Stimulated activated effector memory CD8-positive, alpha-beta T cell treated with anti-CD3 and anti-CD28 coated beads, Interleukin-12 subunit alpha, Interleukin-12 subunit beta, amount 100 ng/mL, for 72 hours (primary cell): Measurements from ENCODE around the gene UVRAG.

Experiments
- ATAC-seq: fragments of 150-1000 bp; cut with Tn5 transposase; 2 replicates; pipeline ENCODE4 v1.10.0; 2021
- DNase-seq, 2 donors: peaks; one replicate each; pipeline ENCODE4 v3.0.0; 2021 to 2022; ENCODE audit warnings: low spot score in 2 of 2
- H3K27ac Mint-ChIP-seq: one replicate; pipeline ENCODE4 v1.8.0; 2022; ENCODE audit warnings: mild to moderate bottlenecking, mixed read lengths
- H3K36me3 Mint-ChIP-seq: one replicate; pipeline ENCODE4 v1.8.0; 2022; ENCODE audit warnings: mild to moderate bottlenecking, mixed read lengths
- H3K4me1 Mint-ChIP-seq: one replicate; pipeline ENCODE4 v1.8.0; 2022; ENCODE audit warnings: mixed read lengths
- H3K4me3 Mint-ChIP-seq: one replicate; pipeline ENCODE4 v1.8.0; 2022; ENCODE audit warnings: mild to moderate bottlenecking, mixed read lengths
- H3K9me3 Mint-ChIP-seq: one replicate; pipeline ENCODE4 v1.8.0; 2022; ENCODE audit warnings: mixed read lengths

UVRAG gene

GRCh38 chr11:75981546-75981945, 166.5 kb downstream of the UVRAG start:
- Mint-ChIP-seq H3K36me3 (peaks cover 26% of the 10 kb centered on the region), H3K27ac (no peak overlapping the region), H3K9me3 (no peaks in the 10 kb centered on the region), H3K4me1 (peaks cover 19% of the 10 kb centered on the region), H3K4me3 (no peak overlapping the region)
- no peak for DNase-seq
- no peak for ATAC-seq

DNA sequence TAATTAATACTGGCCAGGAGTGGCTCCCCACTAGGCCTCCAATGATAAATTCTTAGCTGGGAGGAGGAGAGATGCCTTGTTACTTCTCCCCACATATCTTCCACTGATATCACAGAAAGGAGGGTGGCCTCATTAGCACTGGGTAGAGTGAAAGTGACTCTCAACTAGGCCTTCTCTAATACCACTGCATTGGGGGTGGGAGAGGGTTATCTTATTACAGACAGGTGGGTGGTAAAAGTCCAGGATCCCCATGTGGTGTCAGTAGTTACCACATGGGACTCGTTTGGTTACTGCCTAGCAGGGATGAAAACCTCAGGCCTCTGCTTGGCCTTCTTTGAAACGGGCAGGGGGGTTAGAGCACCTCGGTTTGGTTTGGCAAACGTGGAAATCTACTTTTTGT, 167.3 kb downstream of the UVRAG start:
- Mint-ChIP-seq H3K4me1 (peaks cover 12% of the 10 kb centered on the region), H3K36me3 (peaks cover 26% of the 10 kb centered on the region), H3K27ac (no peak overlapping the region), H3K4me3 (no peak overlapping the region), H3K9me3 (no peaks in the 10 kb centered on the region)
- ATAC-seq (no peak), DNase-seq (no peak)

DNA sequence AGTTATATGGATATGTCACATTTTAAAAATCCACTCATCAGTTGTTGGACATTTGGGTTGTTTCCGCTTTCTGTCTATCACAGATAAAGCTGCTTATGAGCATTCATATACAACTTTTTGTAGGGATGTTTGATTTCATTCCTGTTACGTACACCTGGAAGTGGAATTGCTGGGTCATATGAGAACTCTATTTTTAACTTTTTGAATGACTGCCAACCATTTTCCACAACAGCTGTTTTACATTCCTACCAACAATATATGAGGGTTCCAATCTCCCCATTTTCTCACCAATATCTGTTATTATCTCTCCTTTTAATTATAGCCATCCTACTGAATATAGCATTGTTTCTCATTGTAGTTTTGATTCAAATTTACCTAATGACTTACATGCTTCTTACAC, 172.0 kb downstream of the UVRAG start:
- Mint-ChIP-seq H3K27ac (no peak overlapping the region), H3K4me1 (peaks cover 20% of the 10 kb centered on the region), H3K4me3 (no peak overlapping the region), H3K36me3 (peaks cover 27% of the 10 kb centered on the region), H3K9me3 (no peaks in the 10 kb centered on the region)
- DNase-seq, result no peak
- ATAC-seq, result no peak

GRCh38 chr11:75993126-75993525, 178.1 kb downstream of the UVRAG start:
- DNase-seq (no peak), ATAC-seq (no peak)
- no peak overlapping the region for H3K27ac Mint-ChIP-seq
- H3K4me1 Mint-ChIP-seq, result peaks cover 17% of the 10 kb centered on the region
- H3K9me3 Mint-ChIP-seq, result no peaks in the 10 kb centered on the region
- H3K4me3 Mint-ChIP-seq, result no peak overlapping the region
- peaks cover 6% of the 10 kb centered on the region for H3K36me3 Mint-ChIP-seq

- H3K36me3 Mint-ChIP-seq, result peaks cover 2% of the 10 kb centered on the region
- H3K9me3 Mint-ChIP-seq, result no peaks in the 10 kb centered on the region
- ATAC-seq (no peak), DNase-seq (no peak)
- no peak overlapping the region for H3K27ac Mint-ChIP-seq
- no peak overlapping the region for H3K4me3 Mint-ChIP-seq
- peaks cover 9% of the 10 kb centered on the region for H3K4me1 Mint-ChIP-seq
These were observed 179.6 kb downstream of the UVRAG start for GRCh38 chr11:75994616-75995015.

DNA sequence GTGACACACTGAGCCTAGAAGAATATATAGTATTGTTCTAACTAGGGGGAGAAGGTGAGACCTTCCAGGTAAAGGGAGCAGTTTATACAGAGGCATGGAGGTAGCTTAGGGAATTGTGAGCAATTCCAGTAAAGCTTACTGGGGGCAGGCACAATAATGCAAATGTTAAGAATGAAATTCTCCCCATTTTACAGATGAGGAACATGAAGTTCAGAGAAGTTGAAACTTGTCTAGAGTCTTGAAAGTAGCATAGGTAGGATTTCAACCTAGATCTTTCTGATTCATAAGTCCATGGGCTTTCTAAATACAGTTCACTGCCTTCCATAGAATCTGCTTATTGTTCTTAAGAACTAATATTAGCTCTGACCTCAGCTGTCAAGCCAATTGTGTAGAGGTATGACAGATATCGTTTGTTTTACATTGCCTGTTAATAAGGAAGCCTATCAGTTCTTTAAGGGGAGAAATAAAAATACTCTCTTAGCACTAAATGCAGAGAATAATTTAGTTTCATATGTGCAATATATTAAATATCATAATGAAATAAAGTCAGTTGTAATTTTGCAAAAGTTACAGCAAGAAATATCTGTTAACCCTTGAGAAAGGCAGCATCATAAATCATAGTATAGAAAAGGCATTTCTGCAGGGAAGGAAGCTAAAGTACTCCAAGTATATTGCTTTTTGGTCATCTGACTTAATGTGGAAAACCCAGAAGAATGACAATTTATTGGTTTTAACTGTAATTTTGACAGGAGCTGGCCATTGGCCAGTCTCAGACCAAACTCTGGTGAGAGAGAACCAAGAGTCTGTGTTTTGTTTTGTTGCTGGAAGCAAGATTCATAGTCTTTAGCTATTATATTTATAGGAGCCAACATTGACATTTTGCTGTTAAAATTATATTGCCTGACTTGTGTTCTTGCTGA, 181.8 kb downstream of the UVRAG start:
- ATAC-seq (no peak), DNase-seq (no peak)
- no peaks in the 10 kb centered on the region for H3K4me1 Mint-ChIP-seq
- no peak overlapping the region for H3K27ac Mint-ChIP-seq
- H3K4me3 Mint-ChIP-seq, result no peak overlapping the region
- H3K9me3 Mint-ChIP-seq, result peaks cover 8% of the 10 kb centered on the region
- no peaks in the 10 kb centered on the region for H3K36me3 Mint-ChIP-seq

DNA sequence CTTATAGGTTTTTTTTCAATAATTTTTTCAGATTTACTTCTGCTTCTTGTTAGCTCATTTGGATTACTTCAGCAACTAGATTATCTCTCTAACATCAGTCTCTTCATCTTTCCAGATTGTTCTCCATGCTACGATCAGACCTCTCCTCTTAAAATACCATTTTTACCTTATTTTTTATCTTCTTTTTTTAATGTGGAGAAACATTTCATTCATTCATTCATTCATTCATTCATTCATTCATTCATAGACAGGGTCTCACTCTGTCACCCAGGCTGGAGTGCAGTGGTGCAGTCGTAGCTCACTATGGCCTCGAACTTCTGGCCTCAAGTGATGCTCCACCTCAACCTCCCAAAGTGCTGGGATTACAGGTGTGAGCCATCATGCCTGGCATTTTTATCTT, 189.4 kb downstream of the UVRAG start:
- no peak overlapping the region for H3K4me3 Mint-ChIP-seq
- peaks cover 37% of the 10 kb centered on the region for H3K36me3 Mint-ChIP-seq
- H3K9me3 Mint-ChIP-seq, result peaks cover 8% of the 10 kb centered on the region
- H3K4me1 Mint-ChIP-seq, result no peaks in the 10 kb centered on the region
- H3K27ac Mint-ChIP-seq, result no peak overlapping the region
- ATAC-seq (no peak), DNase-seq (no peak)

GRCh38 chr11:76005756-76006155, 190.7 kb downstream of the UVRAG start:
- no peak for DNase-seq
- no peak for ATAC-seq
- Mint-ChIP-seq H3K4me1 (no peaks in the 10 kb centered on the region), H3K36me3 (peaks cover 41% of the 10 kb centered on the region), H3K27ac (no peak overlapping the region), H3K4me3 (no peak overlapping the region), H3K9me3 (peaks cover 8% of the 10 kb centered on the region)

DNA sequence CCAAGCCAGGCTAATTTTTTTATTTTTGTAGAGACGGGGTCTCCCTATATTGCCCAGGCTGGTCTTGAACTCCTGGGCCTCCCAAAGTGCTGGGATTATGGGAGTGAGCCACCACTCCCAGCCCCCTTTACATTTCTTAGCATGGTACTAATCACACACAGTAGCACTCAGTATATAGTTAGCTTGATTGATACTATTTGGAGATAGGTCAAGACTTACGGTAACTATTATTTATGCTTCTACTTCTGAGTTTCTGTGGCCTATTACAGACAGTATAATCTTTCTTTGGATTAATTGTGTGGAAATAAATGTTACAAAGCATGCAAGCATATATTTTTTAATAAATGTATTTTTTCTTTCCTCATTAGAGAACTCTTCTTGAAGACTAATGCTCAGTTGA, 192.2 kb downstream of the UVRAG start:
- Mint-ChIP-seq H3K27ac (no peak overlapping the region), H3K36me3 (peaks cover 48% of the 10 kb centered on the region), H3K4me1 (no peaks in the 10 kb centered on the region), H3K9me3 (no peaks in the 10 kb centered on the region), H3K4me3 (no peak overlapping the region)
- no peak for ATAC-seq
- no peak for DNase-seq

- no peak for DNase-seq
These were observed 193.5 kb downstream of the UVRAG start for GRCh38 chr11:76008474-76008873.

GRCh38 chr11:76010051-76010450, 195.0 kb downstream of the UVRAG start:
- ATAC-seq (no peak), DNase-seq (no peak)
- H3K9me3 Mint-ChIP-seq, result no peaks in the 10 kb centered on the region
- H3K4me3 Mint-ChIP-seq, result no peak overlapping the region
- H3K4me1 Mint-ChIP-seq, result no peaks in the 10 kb centered on the region
- no peak overlapping the region for H3K27ac Mint-ChIP-seq
- H3K36me3 Mint-ChIP-seq, result peaks cover 37% of the 10 kb centered on the region

More at GRCh38 chr11:76008474-76008873, 193.5 kb downstream of the UVRAG start:
- no peak overlapping the region for H3K27ac Mint-ChIP-seq
- H3K36me3 Mint-ChIP-seq, result peaks cover 50% of the 10 kb centered on the region
- ATAC-seq, result no peak
- no peaks in the 10 kb centered on the region for H3K9me3 Mint-ChIP-seq
- no peak overlapping the region for H3K4me3 Mint-ChIP-seq
- no peaks in the 10 kb centered on the region for H3K4me1 Mint-ChIP-seq

DNA sequence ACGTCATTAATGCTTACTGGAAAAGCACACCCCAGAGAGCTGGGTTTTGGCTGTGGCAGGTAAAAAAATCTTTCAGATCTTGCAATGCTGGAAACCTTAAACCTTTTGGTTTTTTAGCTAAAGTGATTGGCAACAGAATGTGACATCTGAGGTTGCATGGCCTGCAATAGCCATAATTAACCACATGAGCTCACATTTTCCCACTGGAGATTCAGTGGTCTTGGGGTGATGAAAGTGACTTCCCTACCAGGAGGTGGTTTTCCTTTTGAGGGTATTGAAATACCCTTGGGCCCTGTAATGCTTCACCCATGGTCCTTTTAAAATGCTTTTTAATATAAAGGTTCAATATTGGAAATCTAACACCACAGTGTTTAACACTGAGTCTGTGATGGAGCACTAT, 198.5 kb downstream of the UVRAG start:
- H3K9me3 Mint-ChIP-seq, result no peaks in the 10 kb centered on the region
- peaks cover 34% of the 10 kb centered on the region for H3K36me3 Mint-ChIP-seq
- H3K4me1 Mint-ChIP-seq, result no peaks in the 10 kb centered on the region
- no peak overlapping the region for H3K4me3 Mint-ChIP-seq
- ATAC-seq, result no peak
- DNase-seq, result no peak
- H3K27ac Mint-ChIP-seq, result peak overlapping the region; percentile 24

DNA sequence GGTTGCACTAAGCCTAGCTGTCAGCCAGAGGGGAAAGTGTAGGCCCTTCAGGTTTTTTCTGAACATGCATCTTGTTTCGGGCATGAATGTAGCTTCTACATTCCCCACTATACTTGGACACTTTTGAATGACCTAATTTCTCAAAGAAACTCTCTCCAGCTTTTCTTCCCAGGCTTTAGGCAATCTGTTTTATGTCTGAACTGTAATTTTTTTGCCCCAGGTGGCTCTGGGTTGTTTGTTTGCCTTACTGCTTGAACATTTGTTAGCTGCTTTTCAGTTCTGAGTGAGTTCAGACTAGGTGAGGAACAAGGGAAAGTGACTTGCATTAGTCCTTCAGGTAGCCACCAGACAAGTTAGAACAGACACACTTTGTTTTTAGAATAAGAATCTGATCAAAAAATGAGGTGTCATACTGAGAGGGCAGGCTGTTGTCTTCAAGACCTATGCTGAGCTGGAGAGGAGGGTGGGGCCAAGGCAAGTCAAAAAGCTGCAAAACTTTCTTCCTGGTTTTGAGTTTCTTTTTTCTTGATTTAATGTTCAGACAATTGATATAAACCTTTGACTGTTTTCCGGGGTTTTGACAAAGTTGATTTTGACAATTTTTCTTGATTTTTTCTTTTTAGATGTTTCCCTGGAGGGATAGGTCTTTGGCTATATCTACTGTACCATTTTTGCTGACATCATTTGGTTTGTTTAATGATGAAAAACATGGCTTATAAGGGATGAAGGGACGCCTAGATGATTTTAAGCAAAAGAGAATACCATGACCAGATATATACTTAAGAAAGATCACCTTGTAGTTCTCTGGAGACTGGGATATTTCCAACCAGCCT, 208.4 kb downstream of the UVRAG start:
- H3K4me3 Mint-ChIP-seq, result no peak overlapping the region
- ATAC-seq (peak; percentile 39), DNase-seq (no peak)
- H3K27ac Mint-ChIP-seq, result no peak overlapping the region
- H3K4me1 Mint-ChIP-seq, result peaks cover 7% of the 10 kb centered on the region
- peaks cover 16% of the 10 kb centered on the region for H3K36me3 Mint-ChIP-seq
- no peaks in the 10 kb centered on the region for H3K9me3 Mint-ChIP-seq

DNA sequence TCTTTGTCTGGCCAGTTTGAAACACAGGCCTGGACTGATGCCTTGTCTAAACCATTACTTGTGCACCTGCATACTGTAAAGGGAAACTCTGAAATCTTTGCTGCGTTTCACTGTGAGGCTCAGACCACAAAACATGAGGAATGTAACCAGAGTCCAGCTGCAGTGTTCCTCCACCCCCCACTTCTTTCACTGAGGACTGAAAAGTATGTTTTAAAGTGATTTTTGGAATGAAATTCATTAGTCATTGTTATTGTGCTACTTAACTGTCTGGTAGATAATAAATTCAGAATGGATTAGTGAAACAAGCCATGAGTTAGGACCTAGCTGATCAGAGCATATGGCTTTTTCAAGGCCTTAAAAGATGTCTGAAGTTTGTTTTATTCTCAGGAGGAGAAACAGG, 210.1 kb downstream of the UVRAG start:
- Mint-ChIP-seq H3K36me3 (peaks cover 15% of the 10 kb centered on the region), H3K27ac (no peak overlapping the region), H3K9me3 (no peaks in the 10 kb centered on the region), H3K4me3 (no peak overlapping the region), H3K4me1 (peaks cover 7% of the 10 kb centered on the region)
- no peak for DNase-seq
- no peak for ATAC-seq

DNA sequence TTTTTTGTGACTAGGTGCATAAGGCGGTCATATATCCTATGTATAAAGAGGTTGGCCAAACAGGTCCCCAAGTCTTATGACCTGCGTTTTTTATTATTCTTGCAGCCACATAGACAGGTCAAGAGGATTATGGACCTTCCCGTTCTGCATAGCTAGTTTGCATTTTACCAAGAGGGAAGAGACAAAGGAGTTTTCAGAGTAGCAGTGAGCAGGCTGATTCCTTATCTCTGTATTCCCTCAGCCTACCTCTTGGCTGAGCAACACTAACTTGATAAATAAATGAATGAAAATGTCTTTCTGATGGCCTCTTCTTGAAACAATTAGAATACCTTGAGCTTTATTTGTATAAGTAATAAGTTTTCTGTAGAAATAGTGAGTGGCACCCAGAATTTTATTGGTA, 210.8 kb downstream of the UVRAG start:
- Mint-ChIP-seq H3K27ac (no peak overlapping the region), H3K36me3 (peaks cover 15% of the 10 kb centered on the region), H3K4me3 (no peak overlapping the region), H3K9me3 (no peaks in the 10 kb centered on the region), H3K4me1 (peaks cover 7% of the 10 kb centered on the region)
- DNase-seq (no peak), ATAC-seq (no peak)

- H3K36me3 Mint-ChIP-seq, result peaks cover 11% of the 10 kb centered on the region
- no peaks in the 10 kb centered on the region for H3K9me3 Mint-ChIP-seq
- H3K27ac Mint-ChIP-seq, result no peak overlapping the region
- H3K4me1 Mint-ChIP-seq, result peaks cover 4% of the 10 kb centered on the region
- no peak for ATAC-seq
- no peak overlapping the region for H3K4me3 Mint-ChIP-seq
- DNase-seq, result no peak
These were observed 211.3 kb downstream of the UVRAG start for GRCh38 chr11:76026281-76026680.
